ENCODE data around the gene LAMC3.

DNA sequence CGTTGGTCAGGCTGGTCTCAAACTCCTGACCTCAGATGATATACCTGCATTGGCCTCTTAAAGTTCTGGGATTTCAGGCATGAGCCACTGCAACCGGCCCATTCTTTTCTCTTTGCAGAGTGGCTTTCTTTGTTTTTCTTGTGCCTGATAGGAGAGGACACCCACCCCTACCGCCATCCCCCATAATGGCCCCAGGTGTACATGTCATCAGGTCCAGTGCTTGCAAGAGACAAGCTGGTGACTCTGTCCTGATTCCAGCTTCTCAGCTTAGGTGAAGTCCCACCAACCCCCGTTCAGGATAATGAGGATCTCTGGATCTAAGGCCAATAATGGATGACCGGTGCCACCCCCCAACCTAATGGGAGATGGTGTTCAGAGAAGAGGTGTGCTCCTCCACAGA is 85.0 kb downstream of the LAMC3 start:
- TF ChIP-seq, protein P1, sequence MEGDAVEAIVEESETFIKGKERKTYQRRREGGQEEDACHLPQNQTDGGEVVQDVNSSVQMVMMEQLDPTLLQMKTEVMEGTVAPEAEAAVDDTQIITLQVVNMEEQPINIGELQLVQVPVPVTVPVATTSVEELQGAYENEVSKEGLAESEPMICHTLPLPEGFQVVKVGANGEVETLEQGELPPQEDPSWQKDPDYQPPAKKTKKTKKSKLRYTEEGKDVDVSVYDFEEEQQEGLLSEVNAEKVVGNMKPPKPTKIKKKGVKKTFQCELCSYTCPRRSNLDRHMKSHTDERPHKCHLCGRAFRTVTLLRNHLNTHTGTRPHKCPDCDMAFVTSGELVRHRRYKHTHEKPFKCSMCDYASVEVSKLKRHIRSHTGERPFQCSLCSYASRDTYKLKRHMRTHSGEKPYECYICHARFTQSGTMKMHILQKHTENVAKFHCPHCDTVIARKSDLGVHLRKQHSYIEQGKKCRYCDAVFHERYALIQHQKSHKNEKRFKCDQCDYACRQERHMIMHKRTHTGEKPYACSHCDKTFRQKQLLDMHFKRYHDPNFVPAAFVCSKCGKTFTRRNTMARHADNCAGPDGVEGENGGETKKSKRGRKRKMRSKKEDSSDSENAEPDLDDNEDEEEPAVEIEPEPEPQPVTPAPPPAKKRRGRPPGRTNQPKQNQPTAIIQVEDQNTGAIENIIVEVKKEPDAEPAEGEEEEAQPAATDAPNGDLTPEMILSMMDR (IDR thresholded peaks at IDR 0.05), result no peak
- TF ChIP-seq POLR2A (IDR thresholded peaks at IDR 0.05) (no peak), POLR2AphosphoS5 (IDR thresholded peaks at IDR 0.05) (no peak)

All from prostate gland (tissue), 2 donors.